DOHH2 (cell line): ENCODE measurements around the gene ATP6V0A1.
"Not testable (repeated sequence)": the region's sequence is repeated elsewhere in the genome, so short reads cannot be mapped to it uniquely, and the experiment has no call there.

Experiments used
- EZH2phosphoT487 ChIP-seq: fragments of 200-600 bp; sonication (generic); IDR thresholded peaks from 2 replicates; pipeline ENCODE4 v1.6.1; 2017; ENCODE audit warnings: borderline replicate concordance, mild to moderate bottlenecking, antibody characterized with exemption, low read length, moderate library complexity, mixed read lengths
- TF ChIP-seq, protein P1 (sequence below): fragments of 200-600 bp; sonication (generic); IDR thresholded peaks from one replicate; pipeline ENCODE4 v1.5.1; 2014; ENCODE audit warnings: antibody characterized with exemption, mild to moderate bottlenecking, low read depth, low read length; ENCODE audit not compliant: poor library complexity, severe bottlenecking

DNA sequence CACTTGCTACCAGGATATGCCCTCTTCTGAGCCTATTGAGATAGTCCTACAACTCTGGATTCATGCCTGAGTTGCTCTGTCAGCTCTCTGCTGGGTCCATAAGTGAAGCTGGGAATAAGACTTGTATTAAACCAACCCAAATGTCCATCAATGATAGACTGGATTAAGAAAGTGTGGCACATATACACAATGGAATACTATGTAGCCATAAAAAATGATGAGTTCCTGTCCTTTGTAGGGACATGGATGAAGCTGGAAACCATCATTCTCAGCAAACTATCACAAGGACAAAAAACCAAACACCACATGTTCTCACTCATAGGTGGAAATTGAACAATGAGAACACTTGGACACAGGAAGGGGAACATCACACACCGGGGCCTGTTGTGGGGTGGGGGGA is 19.1 kb downstream of the ATP6V0A1 start:
- TF ChIP-seq, protein P1, sequence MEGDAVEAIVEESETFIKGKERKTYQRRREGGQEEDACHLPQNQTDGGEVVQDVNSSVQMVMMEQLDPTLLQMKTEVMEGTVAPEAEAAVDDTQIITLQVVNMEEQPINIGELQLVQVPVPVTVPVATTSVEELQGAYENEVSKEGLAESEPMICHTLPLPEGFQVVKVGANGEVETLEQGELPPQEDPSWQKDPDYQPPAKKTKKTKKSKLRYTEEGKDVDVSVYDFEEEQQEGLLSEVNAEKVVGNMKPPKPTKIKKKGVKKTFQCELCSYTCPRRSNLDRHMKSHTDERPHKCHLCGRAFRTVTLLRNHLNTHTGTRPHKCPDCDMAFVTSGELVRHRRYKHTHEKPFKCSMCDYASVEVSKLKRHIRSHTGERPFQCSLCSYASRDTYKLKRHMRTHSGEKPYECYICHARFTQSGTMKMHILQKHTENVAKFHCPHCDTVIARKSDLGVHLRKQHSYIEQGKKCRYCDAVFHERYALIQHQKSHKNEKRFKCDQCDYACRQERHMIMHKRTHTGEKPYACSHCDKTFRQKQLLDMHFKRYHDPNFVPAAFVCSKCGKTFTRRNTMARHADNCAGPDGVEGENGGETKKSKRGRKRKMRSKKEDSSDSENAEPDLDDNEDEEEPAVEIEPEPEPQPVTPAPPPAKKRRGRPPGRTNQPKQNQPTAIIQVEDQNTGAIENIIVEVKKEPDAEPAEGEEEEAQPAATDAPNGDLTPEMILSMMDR = not testable (repeated sequence)
- TF ChIP-seq EZH2phosphoT487 = not testable (repeated sequence)
